Camera-type eye (tissue), 1 donor: Measurements from ENCODE around the gene MGARP. TPM values are rescaled to one million over a fixed set of nuclear protein-coding genes. Genes with fewer than 3 reads are reported as not detected.

Experiments used
- total RNA-seq: library from RNA; depleted of rRNA; stranded (reverse); fragments of >200 nt; gene quantifications from one replicate; pipeline ENCODE4 v1.2.3, GENCODE V29; 2014

MGARP gene
- total RNA-seq, result 98.1 TPM

GRCh38 chr4:139279760-139280620, at the start of gene MGARP:
Gene MGARP (minus strand): TSS chr4:139280225. CDS start chr4:139280158, 67 bp downstream.

GRCh38 chr4:139301821-139302611, 22.0 kb upstream of the MGARP start, which contains the start of gene NDUFC1:
Gene NDUFC1 (minus strand): TSS chr4:139302477. CDS start chr4:139295798, 6,679 bp downstream.

GRCh38 chr4:139301113-139301820, 21.2 kb upstream of the MGARP start, which contains the start of gene NAA15:
Gene NAA15 (plus strand): TSS chr4:139301505. CDS start chr4:139301778, 273 bp downstream.

Other genes with a start within 250 kb of the MGARP start
- 108 TPM for gene ELF2, start 103.0 kb downstream of the MGARP start, total RNA-seq
- 67.6 TPM for gene NAA15, start 21.3 kb upstream of the MGARP start, total RNA-seq
- 25.9 TPM for gene NDUFC1, start 22.3 kb upstream of the MGARP start, total RNA-seq
- gene RAB33B, start 173.9 kb upstream of the MGARP start, total RNA-seq, result 23.4 TPM